GM12864 (cell line): ENCODE results near the gene CEP89.
"Not testable (repeated sequence)": the region's sequence is repeated elsewhere in the genome, so short reads cannot be mapped to it uniquely, and the experiment has no call there.

Experiments
- DNase-seq: peaks from one replicate; pipeline ENCODE4 v3.0.0-alpha.2; 2011; ENCODE audit warnings: low read depth
- H3K4me3 ChIP-seq: 2 replicates; pipeline ENCODE4 v1.5.1; 2011; ENCODE audit warnings: mild to moderate bottlenecking, low read depth, low read length, control low read depth
- TF ChIP-seq, protein P1 (sequence below): IDR thresholded peaks from 2 replicates; pipeline ENCODE4 v1.5.1; 2011; ENCODE audit warnings: low read depth, mild to moderate bottlenecking, moderate library complexity, low read length, control low read depth, inconsistent platforms; ENCODE audit errors: missing control alignments

The CEP89 gene

DNA sequence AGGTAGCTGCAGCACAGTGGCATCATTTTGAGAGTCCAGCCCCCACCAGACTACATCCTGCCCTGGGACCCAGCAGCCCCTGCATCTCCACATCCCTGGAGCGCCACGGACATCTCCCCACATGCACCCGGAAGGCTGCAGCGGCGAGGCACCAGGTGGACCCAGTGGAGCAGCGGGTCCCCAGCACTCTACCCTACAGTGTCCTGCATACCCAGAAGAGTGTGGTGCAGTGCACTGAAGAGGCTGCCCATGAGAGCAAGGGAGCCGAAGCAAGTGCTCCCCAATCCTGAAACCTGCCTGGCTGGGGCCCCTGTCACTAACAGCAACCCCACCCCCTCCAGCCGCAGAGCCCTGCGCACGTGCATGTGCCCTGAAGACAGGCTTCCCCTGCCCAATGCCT is 80.9 kb downstream of the CEP89 start:
- no peak overlapping the region for H3K4me3 ChIP-seq
- no peak for DNase-seq
- TF ChIP-seq, protein P1, sequence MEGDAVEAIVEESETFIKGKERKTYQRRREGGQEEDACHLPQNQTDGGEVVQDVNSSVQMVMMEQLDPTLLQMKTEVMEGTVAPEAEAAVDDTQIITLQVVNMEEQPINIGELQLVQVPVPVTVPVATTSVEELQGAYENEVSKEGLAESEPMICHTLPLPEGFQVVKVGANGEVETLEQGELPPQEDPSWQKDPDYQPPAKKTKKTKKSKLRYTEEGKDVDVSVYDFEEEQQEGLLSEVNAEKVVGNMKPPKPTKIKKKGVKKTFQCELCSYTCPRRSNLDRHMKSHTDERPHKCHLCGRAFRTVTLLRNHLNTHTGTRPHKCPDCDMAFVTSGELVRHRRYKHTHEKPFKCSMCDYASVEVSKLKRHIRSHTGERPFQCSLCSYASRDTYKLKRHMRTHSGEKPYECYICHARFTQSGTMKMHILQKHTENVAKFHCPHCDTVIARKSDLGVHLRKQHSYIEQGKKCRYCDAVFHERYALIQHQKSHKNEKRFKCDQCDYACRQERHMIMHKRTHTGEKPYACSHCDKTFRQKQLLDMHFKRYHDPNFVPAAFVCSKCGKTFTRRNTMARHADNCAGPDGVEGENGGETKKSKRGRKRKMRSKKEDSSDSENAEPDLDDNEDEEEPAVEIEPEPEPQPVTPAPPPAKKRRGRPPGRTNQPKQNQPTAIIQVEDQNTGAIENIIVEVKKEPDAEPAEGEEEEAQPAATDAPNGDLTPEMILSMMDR = no peak

DNA sequence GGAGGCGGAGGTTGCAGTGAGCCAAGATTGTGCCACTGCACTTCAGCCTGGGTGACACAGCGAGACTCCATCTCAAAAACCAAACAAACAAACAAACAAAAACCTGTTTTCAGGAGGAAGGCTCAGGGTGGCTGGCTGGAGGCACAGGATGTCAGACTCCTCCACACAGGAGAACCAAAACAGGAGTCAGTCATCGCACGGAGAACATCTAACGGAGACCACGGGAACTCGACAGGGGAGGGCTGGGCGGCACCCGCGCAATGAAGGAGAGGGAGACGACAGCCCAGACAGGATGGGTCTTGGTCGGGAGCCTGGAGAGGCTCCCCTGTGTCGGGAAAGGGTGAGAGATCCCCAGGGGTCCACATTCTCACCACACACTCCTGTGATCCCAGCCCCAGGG is 81.4 kb downstream of the CEP89 start:
- TF ChIP-seq, protein P1 = no peak
- no peak overlapping the region for H3K4me3 ChIP-seq
- DNase-seq = no peak

DNA sequence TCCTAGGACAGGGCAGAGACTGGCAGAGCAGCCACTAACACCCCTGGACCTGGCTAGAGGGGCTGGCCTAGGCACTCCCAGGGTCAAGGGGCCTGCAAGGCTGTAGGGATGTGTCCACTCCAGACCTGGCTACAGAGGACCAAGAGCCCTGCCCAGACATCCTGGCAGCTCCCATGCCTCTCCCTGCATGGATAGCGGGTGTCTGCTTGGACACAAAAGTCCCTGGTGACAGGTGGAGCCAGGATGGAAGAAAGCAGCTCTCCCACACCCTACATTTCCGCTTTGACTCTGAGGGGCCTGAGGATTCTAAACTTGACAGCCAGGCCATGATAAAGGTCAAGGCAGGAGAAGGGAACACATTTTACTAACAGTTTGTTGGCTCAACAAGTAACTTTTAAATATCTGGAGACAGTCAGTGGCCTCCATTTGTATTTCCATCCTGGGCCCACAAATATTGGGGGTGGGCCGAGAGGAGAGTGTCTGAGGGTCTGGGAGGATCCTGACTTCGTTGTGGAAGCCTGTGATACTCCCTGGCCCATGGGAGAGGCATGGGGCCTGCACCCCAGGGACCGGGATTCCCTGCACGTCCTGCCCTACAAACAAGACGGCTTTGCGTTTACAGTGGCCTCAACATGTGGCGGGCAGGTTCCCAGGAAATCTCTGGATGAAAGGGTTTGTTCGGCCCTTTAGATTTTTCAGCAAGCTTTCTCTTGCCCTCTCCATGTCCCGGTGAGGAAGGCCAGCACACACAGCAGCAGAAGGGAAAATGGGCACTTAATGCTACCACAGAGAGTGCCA is 82.4 kb downstream of the CEP89 start:
- TF ChIP-seq, protein P1 = no peak
- no peak overlapping the region for H3K4me3 ChIP-seq
- DNase-seq = no peak

DNA sequence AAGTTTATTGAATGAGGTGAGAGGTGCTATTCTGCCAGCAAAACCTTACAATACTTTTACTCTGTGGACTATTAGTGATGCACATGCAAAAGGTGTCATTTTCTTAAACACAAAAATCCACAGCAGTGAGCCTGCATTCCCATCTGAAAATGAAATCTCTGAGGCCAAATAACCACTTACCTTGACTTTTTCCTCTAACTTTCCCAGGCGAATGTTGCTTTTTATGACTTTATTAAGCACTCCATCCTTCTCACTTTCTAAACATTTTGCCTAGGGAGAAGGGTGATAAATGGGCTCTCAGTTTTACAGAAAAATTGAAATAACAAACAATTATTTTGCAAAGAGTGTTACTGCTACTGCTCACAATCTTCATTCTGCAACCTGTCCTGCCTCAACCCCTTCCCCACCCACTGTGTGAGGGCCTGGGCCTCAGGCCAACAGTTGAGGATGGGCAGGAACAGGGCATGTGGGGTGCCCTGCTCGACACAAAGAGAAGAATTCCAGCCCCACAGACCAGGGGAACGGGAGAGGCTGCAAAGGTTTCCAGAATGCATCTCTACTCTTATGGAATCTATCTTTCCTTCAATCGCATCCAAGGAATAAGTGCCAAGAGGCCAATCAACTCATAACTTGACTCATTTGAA is 84.1 kb downstream of the CEP89 start:
- no peak for DNase-seq
- TF ChIP-seq, protein P1 = no peak
- no peak overlapping the region for H3K4me3 ChIP-seq

DNA sequence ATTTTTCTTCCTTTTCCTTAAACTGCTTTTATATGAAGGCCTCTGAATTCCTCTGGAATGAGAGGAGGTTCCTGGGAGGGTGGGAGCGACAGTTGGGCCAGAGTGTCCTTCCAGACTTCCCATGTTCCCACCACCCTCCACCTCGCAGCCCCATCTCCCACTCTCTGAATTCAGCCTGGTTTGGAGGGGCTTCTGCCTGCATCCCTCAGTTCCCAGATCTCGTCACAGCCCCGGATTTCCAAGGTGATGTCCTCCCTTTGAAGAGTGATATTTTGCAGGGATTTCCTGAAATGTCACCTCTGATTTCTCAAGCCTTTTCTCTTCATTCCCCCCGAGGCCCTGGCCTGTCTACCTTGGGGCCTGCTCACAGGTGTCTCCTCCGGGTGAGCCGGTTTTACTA is 85.5 kb downstream of the CEP89 start:
- TF ChIP-seq, protein P1 = no peak
- no peak overlapping the region for H3K4me3 ChIP-seq
- no peak for DNase-seq

DNA sequence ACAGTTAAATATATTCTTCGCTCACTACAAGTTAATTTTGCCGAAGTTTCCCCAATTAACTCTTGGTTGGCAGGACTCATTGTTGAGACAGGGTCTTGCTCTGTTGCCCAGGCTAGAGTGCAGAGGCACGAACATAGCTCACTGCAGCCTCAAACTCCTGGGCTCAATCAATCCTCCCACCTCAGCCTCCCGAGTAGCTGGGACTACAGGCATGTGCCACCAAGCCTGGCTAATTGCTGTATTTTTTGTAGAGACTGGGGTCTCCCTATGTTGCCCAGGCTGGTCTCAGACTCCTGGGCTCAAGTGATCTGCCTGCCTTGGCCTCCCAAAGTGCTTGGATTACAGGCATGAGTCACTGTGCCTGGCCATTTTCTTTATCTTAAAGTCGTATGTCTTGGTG is 86.5 kb downstream of the CEP89 start:
- not testable (repeated sequence) for H3K4me3 ChIP-seq, DNase-seq

DNA sequence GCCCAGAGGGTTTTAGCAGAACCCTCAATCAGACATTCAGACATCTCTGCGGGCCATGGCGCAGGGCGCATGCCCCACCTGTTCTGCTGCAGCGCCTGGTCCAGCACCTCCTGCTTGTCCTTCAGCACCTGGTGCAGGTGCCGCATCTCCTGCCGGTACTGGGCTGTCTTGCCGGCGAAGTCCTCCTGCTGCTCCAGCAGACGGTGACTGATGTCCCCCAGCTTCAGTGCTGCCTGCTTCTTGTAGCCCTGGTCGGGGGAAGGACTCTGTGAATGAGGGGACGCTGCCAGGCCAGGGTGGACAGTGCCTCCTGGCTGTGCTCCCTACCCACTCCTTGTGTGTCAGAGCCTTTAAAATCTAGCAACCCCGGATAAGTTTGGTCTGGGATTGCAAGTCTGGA is 90.0 kb downstream of the CEP89 start:
- TF ChIP-seq, protein P1 = no peak

More for the DNA sequence above, 90.0 kb downstream of the CEP89 start:
- no peak for DNase-seq
- no peak overlapping the region for H3K4me3 ChIP-seq
